ENCODE results near the gene TAF1A. TPM values are rescaled to one million over a fixed set of nuclear protein-coding genes. Genes with fewer than 3 reads are reported as not detected.

The TAF1A gene
- total RNA-seq, 1 donor from 2014 or later = 7.5 TPM

DNA sequence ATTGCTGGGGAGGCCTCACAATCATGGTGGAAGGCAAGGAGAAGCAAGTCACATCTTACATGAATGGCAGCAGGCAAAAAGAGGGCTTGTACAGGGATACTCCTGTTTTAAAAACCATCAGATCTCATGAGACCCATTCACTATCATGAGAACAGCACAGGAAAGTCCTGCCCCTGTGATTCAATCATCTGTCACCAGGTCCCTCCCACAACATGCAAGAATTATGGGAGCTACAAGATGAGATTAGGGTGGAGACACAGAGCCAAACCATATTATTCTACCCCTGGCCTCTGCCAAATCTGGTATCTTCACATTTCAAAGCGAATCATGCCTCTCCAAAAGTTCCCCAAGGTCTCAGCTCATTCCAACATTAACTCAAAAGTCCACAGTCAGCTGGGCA, 17.0 kb upstream of the TAF1A start:
- H3K4me1 ChIP-seq (ENCODE audit: insufficient read depth, low read length) = no peaks in the 10 kb centered on the region
- H3K36me3 ChIP-seq (ENCODE audit: insufficient read depth, low read length) = no peaks in the 10 kb centered on the region
- H3K9ac ChIP-seq (ENCODE audit: low read length) = no peak overlapping the region
- no peak overlapping the region for H2AFZ ChIP-seq (ENCODE audit: low read depth, low read length)
- no peaks in the 10 kb centered on the region for H4K20me1 ChIP-seq (ENCODE audit: insufficient read depth, low read length)
- Mint-ChIP-seq H3K27me3 (ENCODE audit: low read depth, unreplicated experiment) (peaks cover 2% of the 10 kb centered on the region), H3K9me3 (ENCODE audit: unreplicated experiment) (peaks cover 9% of the 10 kb centered on the region), H3K36me3 (ENCODE audit: low read depth, unreplicated experiment) (peaks cover 6% of the 10 kb centered on the region), H3K4me1 (ENCODE audit: low read depth, unreplicated experiment) (no peaks in the 10 kb centered on the region), H3K27ac (ENCODE audit: unreplicated experiment) (no peak overlapping the region), H3K4me3 (ENCODE audit: unreplicated experiment) (no peak overlapping the region)
- no peaks in the 10 kb centered on the region for H3K79me2 ChIP-seq (ENCODE audit: insufficient read depth, low read length)
- no peak overlapping the region for H3K4me2 ChIP-seq (ENCODE audit: low read length)
- no peak overlapping the region for H3K4me3 ChIP-seq (ENCODE audit: insufficient read depth, low read depth, low read length)
- peaks cover 2% of the 10 kb centered on the region for H3K27me3 ChIP-seq (ENCODE audit: insufficient read depth, low read length)
- no peak for FAIRE-seq
- no peak for TF ChIP-seq EZH2 (IDR thresholded peaks at IDR 0.05; ENCODE audit: insufficient read depth, low read length)
- no peak for TF ChIP-seq CTCF (IDR thresholded peaks at IDR 0.05; ENCODE audit: insufficient read depth, low read depth, low read length)
- no peak for DNase-seq (ENCODE audit: low read depth)
- no peaks in the 10 kb centered on the region for H3K9me3 ChIP-seq (ENCODE audit: insufficient read depth, low read depth, low read length)
- no peak overlapping the region for H3K27ac ChIP-seq (ENCODE audit: low read depth, low read length)

DNA sequence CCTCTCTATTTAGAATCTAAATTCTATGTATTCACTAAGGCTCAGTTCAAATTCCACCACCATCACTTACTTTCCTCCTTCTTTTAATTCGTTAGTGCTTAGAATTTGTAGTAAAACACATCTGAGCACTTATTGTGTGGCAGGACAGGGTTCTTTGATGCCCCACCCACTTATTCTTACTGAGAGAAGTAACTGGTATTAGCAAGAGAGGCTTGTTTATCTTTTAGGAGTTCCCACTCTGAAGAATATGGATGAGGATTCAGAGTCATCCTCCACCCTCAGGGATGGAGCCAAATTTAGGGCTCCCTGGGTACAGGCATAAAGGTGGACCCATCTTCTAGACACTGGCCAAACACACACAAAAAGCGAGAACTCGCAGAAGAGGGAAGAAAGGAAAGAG, 11.5 kb upstream of the TAF1A start:
- peak overlapping the region; percentile 64 for H3K4me2 ChIP-seq (ENCODE audit: low read length)
- Mint-ChIP-seq H3K4me1 (ENCODE audit: low read depth, unreplicated experiment) (no peaks in the 10 kb centered on the region), H3K27ac (ENCODE audit: unreplicated experiment) (no peak overlapping the region), H3K27me3 (ENCODE audit: low read depth, unreplicated experiment) (peaks cover 2% of the 10 kb centered on the region), H3K9me3 (ENCODE audit: unreplicated experiment) (peaks cover 2% of the 10 kb centered on the region), H3K36me3 (ENCODE audit: low read depth, unreplicated experiment) (no peaks in the 10 kb centered on the region), H3K4me3 (ENCODE audit: unreplicated experiment) (no peak overlapping the region)
- H4K20me1 ChIP-seq (ENCODE audit: insufficient read depth, low read length) = no peaks in the 10 kb centered on the region
- no peak for TF ChIP-seq CTCF (IDR thresholded peaks at IDR 0.05; ENCODE audit: insufficient read depth, low read depth, low read length)
- TF ChIP-seq EZH2 (IDR thresholded peaks at IDR 0.05; ENCODE audit: insufficient read depth, low read length) = no peak
- no peak for FAIRE-seq
- H3K9me3 ChIP-seq (ENCODE audit: insufficient read depth, low read depth, low read length) = no peaks in the 10 kb centered on the region
- no peak for DNase-seq (ENCODE audit: low read depth)
- H3K36me3 ChIP-seq (ENCODE audit: insufficient read depth, low read length) = no peaks in the 10 kb centered on the region
- no peaks in the 10 kb centered on the region for H3K27me3 ChIP-seq (ENCODE audit: insufficient read depth, low read length)
- H3K27ac ChIP-seq (ENCODE audit: low read depth, low read length) = no peak overlapping the region
- no peak overlapping the region for H3K4me3 ChIP-seq (ENCODE audit: insufficient read depth, low read depth, low read length)
- H3K79me2 ChIP-seq (ENCODE audit: insufficient read depth, low read length) = no peaks in the 10 kb centered on the region
- no peaks in the 10 kb centered on the region for H3K4me1 ChIP-seq (ENCODE audit: insufficient read depth, low read length)
- H3K9ac ChIP-seq (ENCODE audit: low read length) = no peak overlapping the region
- H2AFZ ChIP-seq (ENCODE audit: low read depth, low read length) = peak overlapping the region; percentile 69

- H3K4me1 ChIP-seq (ENCODE audit: insufficient read depth, low read length) = no peaks in the 10 kb centered on the region
- H3K36me3 Mint-ChIP-seq (ENCODE audit: low read depth, unreplicated experiment) = no peaks in the 10 kb centered on the region
- H3K9me3 Mint-ChIP-seq (ENCODE audit: unreplicated experiment) = peaks cover 7% of the 10 kb centered on the region
- H3K79me2 ChIP-seq (ENCODE audit: insufficient read depth, low read length) = no peaks in the 10 kb centered on the region
- DNase-seq (ENCODE audit: low read depth) (no peak), FAIRE-seq (no peak)
- no peaks in the 10 kb centered on the region for H3K27me3 ChIP-seq (ENCODE audit: insufficient read depth, low read length)
- TF ChIP-seq CTCF (IDR thresholded peaks at IDR 0.05; ENCODE audit: insufficient read depth, low read depth, low read length) (no peak), EZH2 (IDR thresholded peaks at IDR 0.05; ENCODE audit: insufficient read depth, low read length) (no peak)
- H2AFZ ChIP-seq (ENCODE audit: low read depth, low read length) = no peak overlapping the region
- no peak overlapping the region for H3K27ac ChIP-seq (ENCODE audit: low read depth, low read length)
- no peak overlapping the region for H3K4me3 ChIP-seq (ENCODE audit: insufficient read depth, low read depth, low read length)
- H4K20me1 ChIP-seq (ENCODE audit: insufficient read depth, low read length) = no peaks in the 10 kb centered on the region
- no peak overlapping the region for H3K4me2 ChIP-seq (ENCODE audit: low read length)
- H3K27ac Mint-ChIP-seq (ENCODE audit: unreplicated experiment) = no peak overlapping the region
- H3K36me3 ChIP-seq (ENCODE audit: insufficient read depth, low read length) = no peaks in the 10 kb centered on the region
- no peaks in the 10 kb centered on the region for H3K4me1 Mint-ChIP-seq (ENCODE audit: low read depth, unreplicated experiment)
- H3K9ac ChIP-seq (ENCODE audit: low read length) = no peak overlapping the region
- H3K9me3 ChIP-seq (ENCODE audit: insufficient read depth, low read depth, low read length) = no peaks in the 10 kb centered on the region
- H3K27me3 Mint-ChIP-seq (ENCODE audit: low read depth, unreplicated experiment) = peaks cover 2% of the 10 kb centered on the region
- H3K4me3 Mint-ChIP-seq (ENCODE audit: unreplicated experiment) = no peak overlapping the region
These were observed 10.5 kb upstream of the TAF1A start for GRCh38 chr1:222600281-222600680.

Measured in astrocyte (in vitro differentiated cells and primary cell).